ENCODE results near the gene POU5F1. TPM values are rescaled to one million over a fixed set of nuclear protein-coding genes. Genes with fewer than 3 reads are reported as not detected.

Gene POU5F1
- total RNA-seq, 1 donor from 2014 or later: 1.4 TPM

GRCh38 chr6:31144296-31144969, 26.0 kb downstream of the POU5F1 start:
- no peak for DNase-seq (ENCODE audit: low read depth)

DNA sequence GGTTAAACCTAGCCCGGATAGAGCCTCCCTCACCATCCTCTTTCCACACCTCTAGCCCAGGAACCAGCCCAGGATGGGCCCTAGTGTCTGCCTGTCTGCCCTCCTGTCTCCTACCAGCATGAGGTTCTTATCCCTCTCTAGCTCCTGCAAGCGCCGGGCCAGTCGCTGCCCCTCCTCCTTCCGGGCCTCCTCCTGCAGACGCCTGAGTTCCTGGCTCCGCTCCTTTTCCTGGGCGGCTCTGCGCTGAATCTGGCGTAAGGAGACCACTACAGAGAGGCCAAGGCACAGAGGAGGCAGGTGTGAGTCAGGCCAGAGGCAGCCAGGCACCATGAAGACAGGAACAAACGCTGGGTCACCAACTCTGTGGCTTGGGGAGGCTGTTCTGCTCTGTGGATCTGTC, 27.3 kb downstream of the POU5F1 start:
- DNase-seq (ENCODE audit: low read depth): peak; percentile 32

DNA sequence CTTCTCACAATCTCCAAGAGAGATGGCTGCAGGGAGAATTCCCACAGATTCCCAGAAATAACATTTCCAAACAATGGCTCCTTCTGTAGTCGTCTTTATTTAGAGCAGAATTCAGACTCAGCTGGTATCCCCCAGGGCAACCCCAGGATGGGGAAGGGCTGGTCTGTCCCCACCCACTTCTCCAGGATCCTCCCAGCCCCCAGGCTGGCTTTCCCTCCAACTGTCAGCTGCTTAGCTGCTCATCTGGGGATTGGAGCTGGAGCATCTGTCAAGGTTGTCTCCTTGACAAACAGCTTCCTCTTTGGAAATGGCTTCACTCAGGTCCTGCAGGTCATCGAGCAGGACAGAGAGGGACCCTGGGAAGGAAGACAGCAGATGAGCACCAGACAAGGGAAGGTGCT, 28.1 kb downstream of the POU5F1 start:
- no peak for DNase-seq (ENCODE audit: low read depth)

DNA sequence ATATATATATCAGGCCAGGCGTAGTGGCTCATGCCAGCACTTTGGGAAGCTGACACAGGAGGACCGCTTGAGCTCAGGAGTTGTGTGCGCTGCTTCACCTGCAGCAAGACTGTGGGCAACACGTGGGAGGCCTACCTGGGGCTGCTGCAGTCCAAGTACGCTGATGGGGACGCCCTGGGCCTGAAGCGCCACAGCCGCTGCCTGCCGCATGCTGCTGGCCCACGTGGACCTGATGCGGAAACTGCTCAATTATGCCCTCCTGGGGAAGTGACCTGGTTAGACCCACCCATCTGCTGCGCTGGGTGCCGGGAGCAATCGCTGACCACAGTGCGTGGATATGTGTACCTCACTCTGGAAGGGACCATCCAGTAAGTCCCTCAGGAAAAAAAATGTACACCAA, 29.8 kb downstream of the POU5F1 start:
- DNase-seq (ENCODE audit: low read depth): no peak

- no peak for DNase-seq (ENCODE audit: low read depth)
These were observed 30.9 kb downstream of the POU5F1 start for GRCh38 chr6:31139599-31139998.

DNA sequence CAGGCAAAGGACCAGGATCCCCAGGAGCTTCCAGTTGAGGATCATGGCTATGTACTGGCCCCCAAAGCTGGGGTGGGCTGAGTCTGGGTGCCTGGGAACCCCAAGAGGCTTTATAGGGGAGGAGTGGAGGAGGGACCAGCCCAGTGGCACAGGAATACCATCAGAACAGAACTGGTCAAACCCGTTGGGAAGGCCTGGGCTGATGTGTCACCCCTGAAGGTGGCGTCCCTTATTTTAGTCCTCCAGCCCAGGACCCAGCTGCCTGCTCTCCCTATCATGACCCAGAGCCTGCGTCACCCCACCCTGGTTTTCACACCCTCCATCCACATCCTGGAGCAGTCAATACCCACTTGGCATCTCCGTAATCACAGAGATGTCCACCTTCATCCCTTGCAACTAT, 31.5 kb downstream of the POU5F1 start, which contains the start of gene PSORS1C2:
PSORS1C2 (minus strand) TSS at position 85 of the 400 bp plus-strand sequence; CDS start at position 45, 40 bp downstream.
- no peak for DNase-seq (ENCODE audit: low read depth)

DNA sequence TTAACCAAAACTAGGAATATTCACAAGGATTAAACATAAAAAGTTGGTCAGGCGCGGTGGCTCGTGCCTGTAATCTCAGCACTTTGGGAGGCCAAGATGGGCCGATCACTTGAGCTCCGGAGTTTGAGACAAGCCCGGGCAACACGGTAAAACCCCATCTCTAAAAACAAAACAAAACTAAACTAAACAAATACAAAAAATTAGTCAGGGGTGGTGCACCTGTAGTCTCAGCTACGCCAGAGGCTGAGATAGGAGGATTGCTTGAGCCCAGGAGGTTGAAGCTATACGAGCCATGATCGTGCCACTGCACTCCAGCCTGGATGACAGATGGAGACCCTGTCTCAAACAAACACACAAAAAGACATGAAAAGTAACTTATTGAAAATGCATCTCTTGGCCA, 34.8 kb downstream of the POU5F1 start:
- no peak for DNase-seq (ENCODE audit: low read depth)

- no peak for DNase-seq (ENCODE audit: low read depth)
These were observed 37.7 kb downstream of the POU5F1 start for GRCh38 chr6:31132806-31133205.

DNA sequence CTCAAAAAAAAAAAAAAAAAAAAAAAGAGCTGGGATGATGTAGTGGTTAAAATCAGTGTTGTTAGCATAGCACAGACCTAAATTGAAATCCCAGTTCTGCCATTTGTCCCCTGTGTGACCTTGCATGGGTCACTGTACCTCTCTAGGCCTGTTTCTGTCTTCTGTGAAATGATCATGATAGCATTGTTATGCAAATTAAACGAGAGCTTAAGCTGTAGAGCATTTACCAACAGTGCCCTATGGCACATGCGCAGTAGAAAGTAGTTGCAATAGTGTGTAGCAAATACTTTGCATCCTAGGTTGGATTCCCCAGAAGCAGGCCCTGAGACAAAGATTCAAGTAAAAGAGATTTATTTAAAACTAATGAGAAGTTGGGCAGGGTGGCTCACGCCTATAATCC, 38.9 kb downstream of the POU5F1 start:
- DNase-seq (ENCODE audit: low read depth): no peak

DNA sequence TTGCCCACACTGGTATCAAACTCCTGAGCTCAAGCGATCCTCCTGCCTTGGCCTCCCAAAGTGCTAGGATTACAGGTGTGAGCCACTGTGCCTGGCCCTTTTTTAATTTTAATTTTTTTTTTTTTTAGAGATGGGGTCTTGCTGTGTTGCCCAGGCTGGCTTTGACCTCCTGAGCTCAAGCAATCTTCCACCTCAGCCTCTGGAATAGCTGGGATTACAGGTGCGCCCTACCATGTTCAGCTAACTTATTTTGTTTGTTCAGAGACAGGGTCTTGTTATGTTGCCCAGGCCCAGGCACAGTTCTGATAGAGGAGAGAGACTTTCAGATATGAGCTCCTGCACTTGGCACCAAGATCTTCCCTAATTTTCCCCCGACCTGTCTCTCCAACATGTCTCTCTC, 39.7 kb downstream of the POU5F1 start:
- no peak for DNase-seq (ENCODE audit: low read depth)

- no peak for DNase-seq (ENCODE audit: low read depth)
These were observed 41.4 kb downstream of the POU5F1 start for GRCh38 chr6:31129130-31129529.

- DNase-seq (ENCODE audit: low read depth): peak; percentile 56
These were observed 42.3 kb downstream of the POU5F1 start for GRCh38 chr6:31128093-31128676.

DNA sequence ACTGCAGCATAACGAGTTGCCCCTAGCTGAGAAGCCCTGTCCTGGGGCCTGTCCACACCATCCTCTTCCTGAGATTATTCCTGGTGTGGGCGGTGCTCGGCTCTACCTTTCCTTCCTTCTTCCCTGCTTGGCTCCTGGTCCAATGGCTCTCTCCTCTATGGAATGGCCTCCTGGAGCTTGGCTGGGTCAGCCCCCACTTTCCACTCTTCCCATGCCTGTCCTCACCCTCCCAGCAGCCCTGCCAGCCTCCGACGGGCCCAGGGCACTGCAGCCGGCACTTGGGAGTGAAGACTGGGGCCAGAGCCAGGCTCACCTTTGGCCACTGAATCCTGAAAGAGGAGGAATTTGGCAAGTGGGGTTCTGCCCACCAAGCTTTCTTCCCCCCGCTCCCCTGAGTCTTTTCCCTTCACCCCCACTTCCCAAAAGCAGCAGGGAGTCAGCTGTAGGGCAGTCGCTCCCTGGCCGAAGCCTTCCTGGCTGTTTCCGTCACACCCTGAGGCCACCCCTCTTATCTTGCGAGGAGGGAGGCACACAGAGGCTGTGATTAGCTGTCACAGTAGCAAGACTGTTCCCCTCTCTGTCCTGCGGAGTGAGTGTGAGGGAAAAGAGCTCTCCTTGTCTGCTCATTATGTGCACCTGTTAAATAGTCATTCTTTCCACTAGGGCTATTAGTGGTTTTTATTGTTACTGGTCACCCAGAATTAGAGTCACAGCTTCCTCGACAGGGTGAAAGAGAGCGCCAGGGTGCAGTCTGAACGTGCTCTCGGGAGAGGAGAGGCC, 43.9 kb downstream of the POU5F1 start:
- peak; percentile 77 for DNase-seq (ENCODE audit: low read depth)

- DNase-seq (ENCODE audit: low read depth): peak; percentile 73
These were observed 44.7 kb downstream of the POU5F1 start for GRCh38 chr6:31125586-31126363.

- DNase-seq (ENCODE audit: low read depth): no peak
These were observed 45.3 kb downstream of the POU5F1 start for GRCh38 chr6:31125162-31125561.

- peak; percentile 88 for DNase-seq (ENCODE audit: low read depth)
These were observed 47.4 kb downstream of the POU5F1 start for GRCh38 chr6:31122791-31123706.

GRCh38 chr6:31121131-31121790, 49.2 kb downstream of the POU5F1 start:
- no peak for DNase-seq (ENCODE audit: low read depth)

GRCh38 chr6:31120151-31120915, 50.1 kb downstream of the POU5F1 start, which contains the start of gene CDSN:
TSS of gene CDSN (minus strand) at chr6:31120446. CDS start at chr6:31120419, 27 bp downstream.
- no peak for DNase-seq (ENCODE audit: low read depth)

DNA sequence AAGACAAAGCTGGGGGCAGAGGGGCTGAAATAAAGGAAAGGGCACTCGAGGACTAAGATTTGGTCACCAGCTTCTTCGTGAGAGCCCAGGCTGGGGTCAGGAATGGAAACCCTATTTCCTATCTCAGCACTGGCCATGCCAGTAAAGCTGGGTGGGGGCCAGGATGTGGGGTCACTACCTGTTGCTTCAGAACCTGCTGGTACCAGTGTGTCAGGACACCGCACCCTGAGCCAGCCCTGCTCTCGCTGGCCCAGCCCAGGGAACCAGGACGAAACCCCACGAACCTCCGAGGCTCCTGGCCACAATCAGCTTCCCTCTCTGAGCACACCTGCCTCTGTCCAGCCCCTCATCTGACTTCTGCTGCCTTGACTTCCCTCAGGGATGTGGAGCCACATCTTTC, 52.3 kb downstream of the POU5F1 start:
- no peak for DNase-seq (ENCODE audit: low read depth)

Measured in myocyte (in vitro differentiated cells).